GM18868 (cell line): Measurements from ENCODE around the gene CPSF3.

Source experiments
- ATAC-seq: cut with Tn5 transposase; IDR thresholded peaks from one replicate; pipeline ENCODE4 v1.9.1; 2021; ENCODE audit warnings: mild to moderate bottlenecking, moderate library complexity; ENCODE audit not compliant: unreplicated experiment

CPSF3 gene

DNA sequence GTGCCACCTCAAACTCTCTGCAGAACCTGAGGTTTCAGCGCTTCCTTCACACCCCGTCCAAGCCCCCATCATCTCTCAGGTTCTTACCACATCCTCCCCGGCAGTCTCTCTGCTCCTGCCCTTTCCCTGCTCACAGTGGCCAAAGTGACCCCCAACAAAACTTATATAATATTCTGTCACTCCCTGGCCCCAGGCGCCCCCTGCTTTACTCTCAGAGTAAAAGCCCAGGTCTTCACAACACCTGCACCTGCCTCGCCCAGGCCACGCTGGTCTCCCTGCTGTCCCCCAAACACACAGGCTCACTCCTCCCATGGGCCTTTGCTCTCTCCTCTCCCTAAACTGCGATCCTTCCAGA, 6.5 kb upstream of the CPSF3 start:
- ATAC-seq = no peak

DNA sequence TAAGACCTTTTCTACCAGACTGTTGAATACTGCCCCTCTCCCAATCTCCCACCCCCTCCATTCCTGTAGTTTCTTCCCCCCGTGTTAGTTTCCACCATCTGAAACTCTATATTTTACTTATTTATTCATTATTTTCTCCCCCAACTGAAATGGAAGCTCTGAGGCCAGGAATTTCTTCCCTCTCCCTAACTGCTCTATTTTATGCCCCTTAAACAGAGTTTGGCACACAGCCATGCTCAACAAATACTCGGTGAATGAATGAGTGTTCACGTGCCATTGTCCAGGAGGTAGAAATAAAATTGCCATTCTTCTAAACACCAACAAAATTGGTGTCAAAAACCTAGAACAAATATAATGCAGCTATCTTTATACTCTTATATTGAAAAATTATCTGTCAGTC, 5.7 kb upstream of the CPSF3 start:
- no peak for ATAC-seq

GRCh38 chr2:9418746-9419145, 4.7 kb upstream of the CPSF3 start:
- no peak for ATAC-seq

GRCh38 chr2:9419541-9419940, 3.9 kb upstream of the CPSF3 start:
- no peak for ATAC-seq

GRCh38 chr2:9420495-9420894, 3.0 kb upstream of the CPSF3 start:
- ATAC-seq = no peak

GRCh38 chr2:9422321-9423099, 944 bp upstream of the CPSF3 start:
- ATAC-seq = peak; percentile 27

DNA sequence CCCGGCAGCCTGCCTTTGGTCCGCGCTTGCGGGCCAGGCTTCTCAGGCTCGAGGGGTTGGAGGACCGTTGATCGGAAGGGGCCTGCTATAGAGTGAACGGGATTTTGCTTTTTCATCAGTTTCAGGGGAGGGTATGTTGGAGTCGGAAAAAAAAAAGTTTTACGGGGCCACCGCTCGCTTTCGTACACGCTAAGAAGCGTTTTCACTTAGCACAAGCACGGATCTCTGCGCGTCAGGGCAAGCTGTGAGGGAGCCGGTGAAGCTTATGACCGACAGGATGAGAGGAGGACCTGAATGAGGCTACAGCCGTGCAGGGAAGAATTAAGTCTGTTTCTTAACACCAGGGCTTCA, 443 bp downstream of the CPSF3 start:
- peak; percentile 2 for ATAC-seq

DNA sequence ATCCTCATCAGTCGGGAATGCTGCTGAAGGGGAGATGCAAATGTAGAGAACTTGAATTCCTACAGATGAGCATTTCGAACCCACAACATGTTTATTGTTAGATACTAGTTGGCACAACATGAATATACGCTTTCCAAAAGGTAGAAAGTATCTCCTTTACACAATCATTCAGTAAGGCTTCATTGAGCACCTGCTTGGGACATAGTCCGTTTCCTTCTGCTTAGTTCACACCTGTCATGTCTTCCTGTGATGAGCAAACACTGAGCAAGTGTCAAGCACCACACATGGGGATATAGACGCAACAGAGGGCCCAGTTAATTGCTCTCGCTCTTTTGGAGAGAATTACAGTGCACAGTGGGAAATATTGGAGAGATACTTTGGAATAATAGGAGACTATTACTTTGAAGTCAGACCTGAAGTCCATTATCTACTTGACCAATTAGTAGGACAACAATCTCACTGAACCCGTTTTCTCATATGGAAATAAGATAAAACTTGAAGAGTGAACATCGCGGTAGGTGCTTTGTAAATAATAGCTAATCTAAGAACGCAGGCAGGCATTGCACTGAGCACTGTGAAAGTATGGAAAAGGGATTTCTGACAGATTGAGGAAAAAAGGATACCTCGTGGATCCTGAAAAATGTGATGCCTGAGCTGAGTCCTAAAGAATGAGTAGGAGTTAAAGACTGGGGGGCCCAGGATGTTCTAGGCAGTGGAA, 1.2 kb downstream of the CPSF3 start:
- no peak for ATAC-seq

DNA sequence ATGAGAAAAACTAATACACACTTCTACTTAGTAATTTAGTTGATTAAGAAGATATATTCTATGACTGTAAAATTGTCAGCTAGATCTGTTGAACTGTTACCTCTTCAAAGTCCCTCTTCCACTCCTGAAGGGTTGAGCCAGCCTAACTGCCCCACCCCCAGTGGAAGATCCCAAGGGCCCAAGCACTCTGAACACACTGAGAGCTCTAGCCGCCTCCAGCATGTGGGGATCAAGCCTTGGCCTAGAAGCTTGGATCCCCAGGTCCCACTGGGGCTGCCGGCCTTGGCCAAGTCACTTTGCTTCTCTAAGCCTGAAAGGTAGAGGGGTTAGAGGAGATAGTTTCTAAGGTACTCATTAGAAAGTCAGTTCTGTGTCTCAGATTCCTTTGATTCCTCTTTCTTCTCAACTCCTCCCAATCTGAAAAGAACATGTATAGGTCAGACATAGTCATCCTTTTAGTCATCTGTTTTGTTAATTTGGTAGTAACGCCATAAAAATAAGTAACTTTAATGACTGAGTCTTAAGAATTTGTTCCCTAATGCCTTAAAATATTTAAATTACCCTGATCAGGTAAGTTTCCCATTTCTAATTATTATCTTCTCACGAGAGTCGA, 5.6 kb downstream of the CPSF3 start:
- no peak for ATAC-seq

DNA sequence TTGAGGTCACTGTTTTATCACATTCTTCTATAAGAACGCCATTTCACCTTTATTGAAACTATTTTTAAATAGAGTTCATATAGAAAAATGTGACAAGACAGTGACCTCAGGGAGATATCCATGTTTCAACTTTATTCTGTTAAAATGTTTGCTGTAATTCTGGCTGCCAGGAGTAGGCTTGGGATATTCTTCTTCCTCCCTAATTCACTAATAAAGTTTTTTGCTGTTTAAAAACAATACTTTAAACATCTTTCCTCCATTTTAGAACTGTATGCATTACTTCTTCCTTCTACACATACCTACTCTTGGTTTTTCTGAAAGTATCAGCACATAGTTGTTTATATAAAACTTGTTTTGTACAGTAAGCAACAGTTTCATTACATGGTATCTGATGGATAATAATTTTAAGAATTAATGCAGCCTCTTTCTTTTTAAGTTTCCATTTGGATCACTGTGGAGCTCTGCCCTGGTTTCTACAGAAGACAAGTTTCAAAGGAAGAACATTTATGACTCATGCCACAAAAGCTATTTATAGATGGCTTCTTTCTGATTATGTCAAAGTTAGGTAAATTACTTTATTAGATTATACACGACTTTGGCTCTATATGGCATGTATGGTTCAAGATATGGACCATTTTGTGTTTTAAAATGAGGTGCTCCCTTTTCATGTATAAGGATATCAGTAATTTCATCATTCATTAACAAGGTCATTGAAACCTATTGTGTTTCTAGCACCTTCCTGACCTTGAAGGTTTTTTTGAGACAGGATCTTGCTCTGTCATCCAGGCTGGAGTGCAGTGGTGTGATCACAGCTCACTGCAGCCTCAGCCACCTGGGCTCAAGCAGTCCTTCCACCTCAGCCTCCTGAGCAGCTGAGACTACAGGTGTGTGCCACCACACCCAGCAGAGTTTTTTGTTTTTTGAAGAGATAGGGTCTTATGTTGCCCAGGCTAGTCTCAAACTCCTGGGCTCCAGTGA, 7.2 kb downstream of the CPSF3 start:
- ATAC-seq = no peak

GRCh38 chr2:9434489-9434888, 11.0 kb downstream of the CPSF3 start:
- ATAC-seq = no peak

DNA sequence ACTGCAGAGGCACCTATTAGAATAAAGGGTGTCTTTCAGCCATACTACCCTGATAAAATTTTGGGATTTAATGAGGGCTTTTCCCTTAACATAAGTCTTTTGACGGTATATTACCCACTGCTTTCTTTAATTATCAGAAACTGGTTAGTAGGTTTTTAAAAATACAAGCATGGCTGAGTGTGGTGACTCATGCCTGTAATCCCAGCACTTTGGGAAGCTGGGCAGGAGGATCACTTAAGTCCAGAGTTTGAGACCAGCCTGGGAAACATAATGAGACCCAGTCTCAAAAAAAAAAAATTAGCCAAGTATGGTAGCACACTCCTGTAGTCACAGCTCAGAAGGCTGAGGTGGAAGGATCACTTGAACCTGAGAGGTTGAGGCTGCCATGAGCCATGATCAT, 16.1 kb downstream of the CPSF3 start:
- no peak for ATAC-seq

GRCh38 chr2:9440058-9440727, 16.7 kb downstream of the CPSF3 start:
- no peak for ATAC-seq

- no peak for ATAC-seq
These were observed 18.1 kb downstream of the CPSF3 start for GRCh38 chr2:9441556-9441955.

- ATAC-seq = no peak
These were observed 20.1 kb downstream of the CPSF3 start for GRCh38 chr2:9443526-9443925.

GRCh38 chr2:9445089-9445488, 21.6 kb downstream of the CPSF3 start:
- no peak for ATAC-seq

DNA sequence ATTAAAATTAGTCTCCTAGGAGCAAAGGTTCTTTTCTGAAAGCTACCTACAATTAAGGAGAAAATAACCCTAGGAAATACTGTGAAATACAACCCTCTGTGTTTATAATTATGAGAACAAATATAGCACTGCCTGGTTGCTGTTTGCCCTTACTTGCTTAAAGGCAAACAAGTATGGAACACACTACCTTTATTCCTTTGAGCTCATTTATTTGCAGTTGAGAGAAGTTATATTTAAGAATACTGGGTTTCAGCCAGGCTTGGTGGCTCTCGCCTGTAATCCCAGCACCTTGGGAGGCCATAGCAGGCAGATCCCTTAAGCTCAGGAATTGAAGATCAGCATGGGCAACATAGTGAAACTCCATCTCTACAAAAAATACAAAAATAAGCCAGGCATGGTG, 27.8 kb downstream of the CPSF3 start:
- no peak for ATAC-seq

GRCh38 chr2:9460441-9461017, 37.1 kb downstream of the CPSF3 start:
- no peak for ATAC-seq

- ATAC-seq = no peak
These were observed 37.6 kb downstream of the CPSF3 start for GRCh38 chr2:9461079-9461478.

GRCh38 chr2:9462313-9462712, 38.9 kb downstream of the CPSF3 start:
- ATAC-seq = no peak
